OCI-LY3 (cell line): ENCODE results near the gene PTPRCAP.

ENCODE experiments used
- CTCF ChIP-seq: fragments of 200-600, 300-600 bp; sonication (generic); IDR thresholded peaks from 2 replicates; pipeline ENCODE4 v1.5.1; 2014; ENCODE audit warnings: antibody characterized with exemption, low read length, low read depth
- EZH2phosphoT487 ChIP-seq: fragments of 200-600 bp; shearing (Covaris generic); IDR thresholded peaks from 2 replicates; pipeline ENCODE4 v1.6.1; 2018; ENCODE audit warnings: antibody characterized with exemption, mixed run types, low read depth

DNA sequence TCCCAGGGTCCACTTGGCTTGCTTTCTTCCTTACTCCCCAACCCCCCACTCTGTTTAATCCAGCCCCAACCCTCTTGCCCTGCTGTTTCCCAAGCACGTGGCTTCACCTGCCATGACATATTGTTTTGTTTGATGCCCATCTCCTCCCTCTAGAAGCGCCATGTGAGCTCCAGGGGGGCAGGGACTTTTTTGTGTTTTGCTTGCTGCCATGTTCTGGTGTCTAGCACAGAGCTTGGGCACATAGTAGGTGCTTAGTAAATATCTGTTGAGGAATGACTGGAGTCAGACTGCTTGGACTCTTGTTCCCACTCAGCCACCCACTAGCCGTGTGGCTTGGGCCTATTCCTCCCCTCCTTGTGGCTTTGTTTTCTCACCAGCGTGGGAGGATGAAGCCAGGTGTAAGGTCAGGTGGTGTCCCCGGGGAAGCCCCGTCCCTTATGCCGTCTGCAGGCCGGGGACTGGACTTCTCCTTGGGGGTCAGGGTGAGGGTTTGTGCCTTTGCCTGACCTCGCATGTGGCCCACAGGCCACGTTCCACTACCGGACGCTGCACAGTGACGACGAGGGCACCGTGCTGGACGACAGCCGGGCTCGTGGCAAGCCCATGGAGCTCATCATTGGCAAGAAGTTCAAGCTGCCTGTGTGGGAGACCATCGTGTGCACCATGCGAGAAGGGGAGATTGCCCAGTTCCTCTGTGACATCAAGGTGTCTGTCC lies 49.2 kb upstream of the PTPRCAP start:
- no peak for TF ChIP-seq CTCF
- TF ChIP-seq EZH2phosphoT487 = no peak
